DMS79 treated with DMSO at 0.1 percent for 48 hours (cell line): Measurements from ENCODE around the gene ADGRG3.

Experiments used
- DNase-seq: peaks from one replicate; lab custom pipeline; 2025; lab: John Stamatoyannopoulos, UW

The ADGRG3 gene

GRCh38 chr16:57646388-57647039, 21.6 kb upstream of the ADGRG3 start:
- DNase-seq = no peak

- no peak for DNase-seq
Measured at GRCh38 chr16:57647136-57647875, 20.8 kb upstream of the ADGRG3 start.

- DNase-seq = no peak
Measured at GRCh38 chr16:57648125-57648524, 20.0 kb upstream of the ADGRG3 start.

- DNase-seq = peak; percentile 2
Measured at GRCh38 chr16:57648581-57649442, 19.3 kb upstream of the ADGRG3 start.

GRCh38 chr16:57649443-57649751, 18.7 kb upstream of the ADGRG3 start:
- DNase-seq = no peak

- no peak for DNase-seq
Measured at GRCh38 chr16:57649846-57650245, 18.3 kb upstream of the ADGRG3 start.

- no peak for DNase-seq
Measured at GRCh38 chr16:57651344-57652333, 16.5 kb upstream of the ADGRG3 start.

GRCh38 chr16:57652695-57653471, 15.2 kb upstream of the ADGRG3 start:
- no peak for DNase-seq

GRCh38 chr16:57653936-57654335, 14.2 kb upstream of the ADGRG3 start:
- DNase-seq = no peak

- no peak for DNase-seq
Measured at GRCh38 chr16:57656342-57656955, 11.7 kb upstream of the ADGRG3 start.

GRCh38 chr16:57657228-57657627, 10.9 kb upstream of the ADGRG3 start:
- DNase-seq = no peak

GRCh38 chr16:57658130-57658877, 9.8 kb upstream of the ADGRG3 start:
- DNase-seq = no peak

- DNase-seq = no peak
Measured at GRCh38 chr16:57658878-57659674, 9.0 kb upstream of the ADGRG3 start.

GRCh38 chr16:57660715-57661463, 7.2 kb upstream of the ADGRG3 start:
- no peak for DNase-seq

GRCh38 chr16:57661510-57661909, 6.6 kb upstream of the ADGRG3 start:
- no peak for DNase-seq

- no peak for DNase-seq
Measured at GRCh38 chr16:57661936-57662906, 5.9 kb upstream of the ADGRG3 start.

GRCh38 chr16:57663436-57663835, 4.7 kb upstream of the ADGRG3 start:
- no peak for DNase-seq
